CD4-positive, alpha-beta T cell treated with Interleukin-12 subunit alpha and Interleukin-12 subunit beta, for 1 hour (primary cell): Measurements from ENCODE around the gene CABCOCO1.

Source experiments
- DNase-seq: peaks from one replicate; pipeline ENCODE4 v3.0.0-alpha.2; 2020

CABCOCO1 gene

GRCh38 chr10:61791216-61791615 is 128.5 kb downstream of the CABCOCO1 start:
- DNase-seq: no peak

GRCh38 chr10:61792097-61792716 is 129.5 kb downstream of the CABCOCO1 start:
- no peak for DNase-seq

GRCh38 chr10:61792921-61793320 is 130.2 kb downstream of the CABCOCO1 start:
- DNase-seq: no peak

GRCh38 chr10:61793760-61794703 is 131.3 kb downstream of the CABCOCO1 start:
- no peak for DNase-seq

GRCh38 chr10:61795147-61795546 is 132.4 kb downstream of the CABCOCO1 start:
- DNase-seq: no peak

- DNase-seq: no peak
Measured at GRCh38 chr10:61795551-61795950, 132.8 kb downstream of the CABCOCO1 start.

GRCh38 chr10:61796785-61797184 is 134.1 kb downstream of the CABCOCO1 start:
- no peak for DNase-seq

GRCh38 chr10:61797304-61798153 is 134.8 kb downstream of the CABCOCO1 start:
- DNase-seq: no peak

- no peak for DNase-seq
Measured at GRCh38 chr10:61798713-61799112, 136.0 kb downstream of the CABCOCO1 start.

- no peak for DNase-seq
Measured at GRCh38 chr10:61801484-61801883, 138.8 kb downstream of the CABCOCO1 start.

GRCh38 chr10:61803269-61803668 is 140.5 kb downstream of the CABCOCO1 start:
- no peak for DNase-seq

- no peak for DNase-seq
Measured at GRCh38 chr10:61804414-61804813, 141.7 kb downstream of the CABCOCO1 start.

- DNase-seq: no peak
Measured at GRCh38 chr10:61805091-61805490, 142.4 kb downstream of the CABCOCO1 start.

GRCh38 chr10:61810263-61810662 is 147.5 kb downstream of the CABCOCO1 start:
- DNase-seq: no peak

- no peak for DNase-seq
Measured at GRCh38 chr10:61812052-61812721, 149.5 kb downstream of the CABCOCO1 start.

GRCh38 chr10:61812920-61813319 is 150.2 kb downstream of the CABCOCO1 start:
- DNase-seq: no peak

GRCh38 chr10:61814160-61814559 is 151.4 kb downstream of the CABCOCO1 start:
- DNase-seq: no peak

GRCh38 chr10:61815496-61815895 is 152.8 kb downstream of the CABCOCO1 start:
- no peak for DNase-seq
